ES-I3 (cell line): ENCODE data around the gene CDH11.
A peak's percentile ranks its signal among the peaks of the same experiment; 100 is the strongest.

Experiments
- H3K36me3 ChIP-seq: 2 replicates; pipeline ENCODE4 v1.6.1; 2013; ENCODE audit warnings: mild to moderate bottlenecking, low read length, control low read depth, moderate library complexity; ENCODE audit not compliant: insufficient read depth
- H3K4me1 ChIP-seq: 2 replicates; pipeline ENCODE4 v1.6.1; 2013; ENCODE audit warnings: mild to moderate bottlenecking, control low read depth, low read length; ENCODE audit not compliant: insufficient read depth
- H3K9ac ChIP-seq: 2 replicates; pipeline ENCODE4 v1.6.1; 2013; ENCODE audit warnings: low read depth, mild to moderate bottlenecking, low read length, moderate library complexity
- H3K9me3 ChIP-seq: 2 replicates; pipeline ENCODE4 v1.6.1; 2013; ENCODE audit warnings: mild to moderate bottlenecking, low read length, moderate library complexity; ENCODE audit not compliant: control insufficient read depth, insufficient read depth

Gene CDH11

GRCh38 chr16:65120831-65121721 lies 787 bp downstream of the CDH11 start:
- peak overlapping the region; percentile 67 for H3K9ac ChIP-seq
- H3K36me3 ChIP-seq = no peaks in the 10 kb centered on the region
- peaks cover 6% of the 10 kb centered on the region; the same call in 1 of the 2 replicates for H3K4me1 ChIP-seq
- no peaks in the 10 kb centered on the region for H3K9me3 ChIP-seq

GRCh38 chr16:65120461-65120830 lies 1.4 kb downstream of the CDH11 start:
- Histone ChIP-seq H3K4me1 (peaks cover 6% of the 10 kb centered on the region; the same call in 1 of the 2 replicates), H3K9ac (peak overlapping the region; percentile 67), H3K36me3 (no peaks in the 10 kb centered on the region), H3K9me3 (no peaks in the 10 kb centered on the region)

GRCh38 chr16:65119901-65120401 lies 1.9 kb downstream of the CDH11 start:
- Histone ChIP-seq H3K36me3 (no peaks in the 10 kb centered on the region), H3K9ac (peak overlapping the region; percentile 67; the same call in 1 of the 2 replicates), H3K4me1 (peaks cover 6% of the 10 kb centered on the region; the same call in 1 of the 2 replicates), H3K9me3 (no peaks in the 10 kb centered on the region)

- Histone ChIP-seq H3K36me3 (no peaks in the 10 kb centered on the region), H3K9me3 (no peaks in the 10 kb centered on the region), H3K4me1 (peaks cover 6% of the 10 kb centered on the region; the same call in 1 of the 2 replicates), H3K9ac (no peak overlapping the region)
Observed at GRCh38 chr16:65119435-65119834, 2.4 kb downstream of the CDH11 start.

GRCh38 chr16:65118871-65119270 lies 3.0 kb downstream of the CDH11 start:
- peaks cover 6% of the 10 kb centered on the region; the same call in 1 of the 2 replicates for H3K4me1 ChIP-seq
- no peak overlapping the region for H3K9ac ChIP-seq
- no peaks in the 10 kb centered on the region for H3K36me3 ChIP-seq
- no peaks in the 10 kb centered on the region for H3K9me3 ChIP-seq

GRCh38 chr16:65117811-65118448 lies 3.9 kb downstream of the CDH11 start:
- H3K4me1 ChIP-seq = peaks cover 6% of the 10 kb centered on the region; the same call in 1 of the 2 replicates
- H3K36me3 ChIP-seq = no peaks in the 10 kb centered on the region
- no peak overlapping the region for H3K9ac ChIP-seq
- H3K9me3 ChIP-seq = no peaks in the 10 kb centered on the region

- Histone ChIP-seq H3K4me1 (peaks cover 6% of the 10 kb centered on the region; the same call in 1 of the 2 replicates), H3K9me3 (no peaks in the 10 kb centered on the region), H3K9ac (no peak overlapping the region), H3K36me3 (no peaks in the 10 kb centered on the region)
Observed at GRCh38 chr16:65116818-65117430, 4.9 kb downstream of the CDH11 start.

- H3K36me3 ChIP-seq = no peaks in the 10 kb centered on the region
- no peak overlapping the region for H3K9ac ChIP-seq
- peaks cover 6% of the 10 kb centered on the region; the same call in 1 of the 2 replicates for H3K4me1 ChIP-seq
- H3K9me3 ChIP-seq = no peaks in the 10 kb centered on the region
Observed at GRCh38 chr16:65116216-65116615, 5.6 kb downstream of the CDH11 start.

GRCh38 chr16:65114527-65114926 lies 7.3 kb downstream of the CDH11 start:
- no peaks in the 10 kb centered on the region for H3K36me3 ChIP-seq
- H3K9ac ChIP-seq = no peak overlapping the region
- H3K9me3 ChIP-seq = no peaks in the 10 kb centered on the region
- peaks cover 3% of the 10 kb centered on the region; the same call in 1 of the 2 replicates for H3K4me1 ChIP-seq

- no peaks in the 10 kb centered on the region for H3K4me1 ChIP-seq
- no peaks in the 10 kb centered on the region for H3K36me3 ChIP-seq
- H3K9me3 ChIP-seq = no peaks in the 10 kb centered on the region
- H3K9ac ChIP-seq = no peak overlapping the region
Observed at GRCh38 chr16:65113441-65113840, 8.4 kb downstream of the CDH11 start.

GRCh38 chr16:65111306-65111705 lies 10.6 kb downstream of the CDH11 start:
- H3K9me3 ChIP-seq = no peaks in the 10 kb centered on the region
- H3K9ac ChIP-seq = no peak overlapping the region
- H3K36me3 ChIP-seq = no peaks in the 10 kb centered on the region
- no peaks in the 10 kb centered on the region for H3K4me1 ChIP-seq

- Histone ChIP-seq H3K36me3 (no peaks in the 10 kb centered on the region), H3K9me3 (no peaks in the 10 kb centered on the region), H3K4me1 (no peaks in the 10 kb centered on the region), H3K9ac (no peak overlapping the region)
Observed at GRCh38 chr16:65106757-65107156, 15.1 kb downstream of the CDH11 start.

GRCh38 chr16:65105171-65105570 lies 16.7 kb downstream of the CDH11 start:
- no peaks in the 10 kb centered on the region for H3K4me1 ChIP-seq
- H3K9ac ChIP-seq = no peak overlapping the region
- H3K36me3 ChIP-seq = no peaks in the 10 kb centered on the region
- H3K9me3 ChIP-seq = no peaks in the 10 kb centered on the region

- H3K36me3 ChIP-seq = no peaks in the 10 kb centered on the region
- H3K4me1 ChIP-seq = no peaks in the 10 kb centered on the region
- no peak overlapping the region for H3K9ac ChIP-seq
- no peaks in the 10 kb centered on the region for H3K9me3 ChIP-seq
Observed at GRCh38 chr16:65104471-65104870, 17.4 kb downstream of the CDH11 start.
